GM19239 (cell line): ENCODE measurements around the gene IL6R.

ENCODE experiments used
- DNase-seq: peaks from one replicate; pipeline ENCODE4 v3.0.0; 2011; ENCODE audit warnings: low spot score; ENCODE audit not compliant: insufficient read length
- FAIRE-seq: peaks from 2 replicates; lab custom pipeline; 2011; peaks lifted over from hg19 to GRCh38; lab: Jason Lieb, UNC

IL6R gene

GRCh38 chr1:154443274-154444013 is 38.3 kb downstream of the IL6R start:
- no peak for DNase-seq
- no peak for FAIRE-seq

DNA sequence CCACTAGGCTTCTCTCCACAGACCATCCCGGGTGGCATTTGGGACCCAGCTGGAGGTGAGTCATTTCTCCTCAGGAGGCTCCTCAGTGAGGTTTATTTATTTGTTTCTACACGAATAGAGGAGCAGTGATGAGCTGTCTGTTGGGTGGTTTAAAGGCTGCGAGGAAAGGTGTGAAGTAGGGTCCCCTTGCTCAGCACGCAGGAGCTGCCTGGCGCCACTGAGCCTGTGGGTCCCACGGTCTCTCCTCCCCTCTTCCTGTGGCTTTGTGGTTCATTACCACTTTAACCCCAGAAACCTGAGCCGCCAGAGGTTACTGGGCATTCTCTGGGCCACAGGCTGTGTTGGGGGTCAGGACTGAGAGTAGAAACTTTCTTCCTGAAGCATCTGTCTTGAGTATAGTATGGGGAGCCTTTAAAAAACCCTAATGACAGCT is 39.9 kb downstream of the IL6R start:
- DNase-seq: peak; percentile 50
- peak; percentile 90 for FAIRE-seq

DNA sequence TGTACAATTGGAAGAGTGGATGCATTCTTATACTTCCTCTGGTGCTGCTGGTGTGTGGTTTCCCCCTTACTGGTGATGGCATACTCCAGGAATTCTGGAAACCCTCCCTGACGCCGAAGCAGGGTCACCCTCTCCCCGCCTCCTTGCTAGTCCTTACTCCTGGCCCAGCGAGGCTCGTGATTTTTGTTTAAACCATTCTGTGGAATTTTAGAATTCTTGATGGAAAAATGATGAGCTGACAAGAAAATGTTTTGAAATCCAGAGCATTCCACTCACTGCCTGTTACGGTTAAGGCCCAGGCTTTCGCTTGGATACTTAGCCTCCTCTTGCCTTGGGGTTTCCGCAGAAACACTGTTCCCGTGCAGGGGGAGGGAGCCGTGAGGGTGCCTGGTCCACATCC is 41.1 kb downstream of the IL6R start:
- FAIRE-seq: no peak
- no peak for DNase-seq

DNA sequence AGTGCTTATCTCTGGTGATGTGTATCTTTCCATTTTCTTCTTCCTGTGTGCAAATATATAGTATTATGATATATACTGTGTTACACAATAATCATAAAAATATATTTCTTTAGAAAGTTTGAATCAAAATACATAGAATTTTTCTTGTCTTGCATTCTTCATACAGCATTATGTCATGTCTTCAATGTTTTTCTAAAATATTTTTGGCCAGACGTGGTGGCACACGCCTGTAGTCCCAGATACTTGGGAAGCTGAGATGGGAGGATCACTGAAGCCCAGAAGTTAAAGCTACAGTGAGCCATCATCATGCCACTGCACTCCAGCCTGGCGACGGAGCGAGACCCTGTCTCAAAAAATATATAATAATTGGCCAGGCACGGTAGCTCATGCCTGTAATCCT is 41.6 kb downstream of the IL6R start:
- FAIRE-seq (no peak), DNase-seq (no peak)

GRCh38 chr1:154448331-154448811 is 43.2 kb downstream of the IL6R start:
- DNase-seq: no peak
- FAIRE-seq: no peak

DNA sequence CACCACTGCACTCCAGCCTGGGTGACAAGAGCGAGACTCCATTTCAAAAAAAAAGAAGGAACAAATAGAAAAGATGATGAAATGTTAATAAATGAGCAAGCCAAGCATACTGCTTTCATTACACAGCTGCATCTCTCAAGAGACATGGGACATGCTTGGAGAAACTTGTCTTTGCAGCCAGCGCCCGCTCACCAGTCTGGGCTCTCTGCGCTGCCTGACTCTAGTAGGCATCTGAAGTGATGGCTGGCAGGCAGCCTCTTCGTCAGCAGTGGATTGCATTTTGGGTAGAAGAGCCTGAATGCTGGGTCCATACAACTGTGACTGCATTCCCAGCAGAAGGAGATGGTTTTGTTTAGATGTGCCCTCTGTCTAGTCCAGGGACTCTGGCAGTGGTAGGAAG is 48.0 kb downstream of the IL6R start:
- DNase-seq: no peak
- no peak for FAIRE-seq

GRCh38 chr1:154453574-154454352 is 48.6 kb downstream of the IL6R start:
- FAIRE-seq: peak; percentile 11
- no peak for DNase-seq

DNA sequence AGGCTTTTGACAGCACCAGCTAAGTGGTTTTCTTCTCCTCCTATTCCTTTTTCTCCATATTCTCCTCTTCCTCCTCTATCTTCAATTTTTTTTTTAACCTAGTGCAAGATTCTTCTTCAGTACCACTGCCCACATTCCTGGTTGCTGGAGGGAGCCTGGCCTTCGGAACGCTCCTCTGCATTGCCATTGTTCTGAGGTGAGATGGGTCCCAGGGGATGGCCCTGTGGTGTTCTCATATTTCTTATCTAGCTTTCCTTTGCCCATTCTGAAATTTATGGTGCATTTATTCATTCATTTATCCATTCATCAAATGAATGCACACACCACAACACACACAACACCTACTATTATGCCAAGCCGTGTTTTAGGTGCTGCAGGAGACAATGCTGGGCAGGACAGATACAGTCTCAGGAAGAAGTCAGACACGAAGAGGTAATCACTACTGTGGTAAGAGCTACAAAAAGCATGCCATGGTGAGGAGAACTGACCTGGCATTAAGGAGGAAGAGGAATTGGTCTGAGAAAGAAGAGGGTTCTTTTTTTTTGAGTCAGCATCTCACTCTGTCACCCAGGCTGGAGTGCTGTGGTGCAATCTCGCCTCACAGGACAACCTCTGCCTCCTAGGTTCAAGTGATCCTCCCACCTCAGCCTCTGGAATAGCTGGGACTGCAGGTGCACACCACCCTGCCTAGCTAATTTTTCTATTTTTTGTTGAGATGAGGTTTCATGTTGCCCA is 49.4 kb downstream of the IL6R start:
- DNase-seq (no peak), FAIRE-seq (no peak)

DNA sequence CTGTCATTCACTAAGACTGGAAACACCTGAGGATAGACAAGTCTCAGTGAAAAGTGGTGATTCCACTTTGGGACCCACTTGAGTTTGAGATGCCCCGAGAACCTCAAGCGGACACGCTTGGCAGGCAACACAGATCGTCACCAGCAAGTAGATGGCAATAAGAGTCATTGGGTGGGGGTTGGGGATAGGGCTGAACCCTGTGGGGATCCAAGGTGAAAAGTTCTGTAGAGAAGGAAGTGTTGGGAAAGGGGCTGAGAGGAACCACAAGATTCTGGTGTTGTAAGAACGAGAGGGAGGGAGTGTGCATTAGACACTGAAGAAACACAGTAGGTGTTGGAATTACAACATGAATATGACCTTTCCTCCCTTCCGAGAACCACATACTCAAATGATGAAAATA is 51.5 kb downstream of the IL6R start:
- no peak for FAIRE-seq
- DNase-seq: no peak

GRCh38 chr1:154459080-154459479 is 53.9 kb downstream of the IL6R start:
- DNase-seq (no peak), FAIRE-seq (no peak)

GRCh38 chr1:154460695-154461260 is 55.6 kb downstream of the IL6R start:
- DNase-seq (no peak), FAIRE-seq (no peak)

DNA sequence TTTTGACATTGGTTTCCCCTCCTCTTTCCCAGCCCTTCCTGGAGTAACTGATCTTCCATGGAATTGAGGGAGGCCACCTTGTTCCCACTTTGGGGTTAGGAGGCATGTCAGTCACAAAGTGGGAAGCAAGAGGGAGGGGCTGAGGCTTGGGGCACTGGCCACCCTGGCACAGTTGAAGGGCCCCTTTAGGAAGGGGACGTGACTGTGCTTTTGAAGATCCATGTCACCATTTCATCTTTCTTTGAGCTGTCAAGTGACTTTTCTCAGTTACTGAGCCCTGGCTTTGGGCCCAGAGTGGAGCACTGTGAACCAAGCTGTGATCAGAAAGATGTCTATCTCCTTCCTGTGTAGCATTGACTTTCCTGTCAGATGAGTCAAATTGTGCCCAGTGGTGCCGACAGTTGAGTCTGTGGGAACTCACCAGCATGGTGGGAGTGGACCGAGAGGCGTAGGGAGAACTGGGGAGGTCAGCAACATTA is 58.4 kb downstream of the IL6R start:
- FAIRE-seq (no peak), DNase-seq (no peak)

- DNase-seq: no peak
- no peak for FAIRE-seq
These were observed 60.6 kb downstream of the IL6R start for GRCh38 chr1:154465621-154466195.

DNA sequence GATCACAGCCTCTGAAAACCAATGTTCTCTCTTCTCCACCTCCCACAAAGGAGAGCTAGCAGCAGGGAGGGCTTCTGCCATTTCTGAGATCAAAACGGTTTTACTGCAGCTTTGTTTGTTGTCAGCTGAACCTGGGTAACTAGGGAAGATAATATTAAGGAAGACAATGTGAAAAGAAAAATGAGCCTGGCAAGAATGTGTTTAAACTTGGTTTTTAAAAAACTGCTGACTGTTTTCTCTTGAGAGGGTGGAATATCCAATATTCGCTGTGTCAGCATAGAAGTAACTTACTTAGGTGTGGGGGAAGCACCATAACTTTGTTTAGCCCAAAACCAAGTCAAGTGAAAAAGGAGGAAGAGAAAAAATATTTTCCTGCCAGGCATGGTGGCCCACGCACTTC is 61.1 kb downstream of the IL6R start:
- DNase-seq: no peak
- no peak for FAIRE-seq

DNA sequence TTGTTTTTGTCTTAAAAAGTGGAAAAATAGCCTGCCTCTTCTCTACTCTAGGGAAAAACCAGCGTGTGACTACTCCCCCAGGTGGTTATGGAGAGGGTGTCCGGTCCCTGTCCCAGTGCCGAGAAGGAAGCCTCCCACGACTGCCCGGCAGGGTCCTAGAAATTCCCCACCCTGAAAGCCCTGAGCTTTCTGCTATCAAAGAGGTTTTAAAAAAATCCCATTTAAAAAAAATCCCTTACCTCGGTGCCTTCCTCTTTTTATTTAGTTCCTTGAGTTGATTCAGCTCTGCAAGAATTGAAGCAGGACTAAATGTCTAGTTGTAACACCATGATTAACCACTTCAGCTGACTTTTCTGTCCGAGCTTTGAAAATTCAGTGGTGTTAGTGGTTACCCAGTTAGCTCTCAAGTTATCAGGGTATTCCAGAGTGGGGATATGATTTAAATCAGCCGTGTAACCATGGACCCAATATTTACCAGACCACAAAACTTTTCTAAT is 61.8 kb downstream of the IL6R start:
- no peak for DNase-seq
- FAIRE-seq: peak; percentile 37

DNA sequence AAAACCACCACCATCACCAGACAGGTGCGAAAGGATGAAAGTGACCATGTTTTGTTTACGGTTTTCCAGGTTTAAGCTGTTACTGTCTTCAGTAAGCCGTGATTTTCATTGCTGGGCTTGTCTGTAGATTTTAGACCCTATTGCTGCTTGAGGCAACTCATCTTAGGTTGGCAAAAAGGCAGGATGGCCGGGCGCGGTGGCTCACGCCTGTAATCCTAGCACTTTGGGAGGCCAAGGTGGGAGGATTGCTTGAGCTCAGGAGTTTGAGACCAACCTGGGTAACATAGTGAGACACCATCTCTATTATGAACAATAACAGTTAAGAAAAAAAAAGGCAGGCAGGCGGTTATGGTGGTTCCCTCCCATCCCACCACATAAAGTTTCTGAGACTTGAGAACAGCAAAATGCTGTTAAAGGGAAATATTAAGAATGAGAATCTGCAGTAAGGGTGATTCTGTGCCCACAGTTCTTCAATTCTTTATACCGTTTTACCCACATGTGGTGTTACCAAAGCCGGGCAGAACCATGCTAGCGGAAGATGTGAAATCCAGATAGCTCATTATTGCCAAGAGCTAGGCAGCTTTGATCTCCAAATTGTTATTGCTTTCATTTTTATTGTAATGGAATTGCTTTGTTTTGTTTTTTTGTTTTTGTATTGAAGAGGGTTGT is 62.4 kb downstream of the IL6R start:
- FAIRE-seq (no peak), DNase-seq (no peak)

GRCh38 chr1:154468535-154469250 is 63.5 kb downstream of the IL6R start:
- DNase-seq (no peak), FAIRE-seq (no peak)

GRCh38 chr1:154469844-154470560 is 64.9 kb downstream of the IL6R start:
- no peak for DNase-seq

More at GRCh38 chr1:154469844-154470560, 64.9 kb downstream of the IL6R start:
- FAIRE-seq: no peak
